Activated T-helper 1 cell treated with anti-CD3 and anti-CD28 coated beads, Interleukin-2, amount 50 U/mL, for 16 hours (primary cell): ENCODE measurements around the gene ASIP.
"Not testable (repeated sequence)": the region's sequence is repeated elsewhere in the genome, so short reads cannot be mapped to it uniquely, and the experiment has no call there.

ENCODE experiments used
- DNase-seq, 2 donors: peaks; one replicate each; pipeline ENCODE4 v3.0.0-alpha.2; 2020; ENCODE audit warnings: low read depth in 1 of 2, low spot score in 1 of 2

The ASIP gene

GRCh38 chr20:34242015-34242414 is 792 bp downstream of the ASIP start:
- not testable (repeated sequence) for DNase-seq

DNA sequence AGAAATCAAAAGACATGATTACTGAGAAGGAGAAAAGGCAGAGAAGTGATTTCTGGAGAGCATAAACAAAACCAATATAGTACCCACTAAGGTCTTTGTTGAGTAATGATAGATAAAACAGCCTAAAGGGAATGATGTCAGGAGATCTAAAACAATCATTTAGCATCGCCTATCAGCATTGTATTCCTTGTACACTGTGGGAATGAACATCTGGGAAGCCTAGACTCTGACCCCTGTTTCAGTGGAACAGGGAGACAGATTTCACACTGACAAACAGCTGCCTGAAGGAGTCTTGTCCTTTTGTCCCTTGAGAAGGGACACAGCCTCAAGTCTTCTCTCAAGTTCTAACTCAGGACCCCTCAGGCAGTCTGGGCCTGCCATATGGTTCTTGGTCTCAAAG is 1.7 kb downstream of the ASIP start:
- no peak for DNase-seq

DNA sequence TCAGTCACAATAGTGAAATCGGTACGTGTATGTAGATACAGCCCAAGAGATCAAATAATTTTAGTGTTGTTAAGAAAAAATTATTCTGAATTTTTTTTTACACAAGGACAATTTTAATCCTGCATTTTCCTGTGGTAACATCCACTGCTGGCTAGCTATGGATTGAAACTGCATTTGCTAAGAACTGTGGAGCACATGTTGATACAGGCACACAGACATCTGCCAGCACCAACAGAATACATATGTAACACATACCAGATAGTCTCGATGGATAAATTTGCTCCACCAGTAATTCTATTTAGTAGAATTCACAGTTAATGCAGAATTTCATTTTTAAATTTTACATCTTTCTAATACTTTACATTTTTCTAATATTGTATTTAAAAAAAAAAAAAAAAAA is 2.2 kb downstream of the ASIP start:
- no peak for DNase-seq

DNA sequence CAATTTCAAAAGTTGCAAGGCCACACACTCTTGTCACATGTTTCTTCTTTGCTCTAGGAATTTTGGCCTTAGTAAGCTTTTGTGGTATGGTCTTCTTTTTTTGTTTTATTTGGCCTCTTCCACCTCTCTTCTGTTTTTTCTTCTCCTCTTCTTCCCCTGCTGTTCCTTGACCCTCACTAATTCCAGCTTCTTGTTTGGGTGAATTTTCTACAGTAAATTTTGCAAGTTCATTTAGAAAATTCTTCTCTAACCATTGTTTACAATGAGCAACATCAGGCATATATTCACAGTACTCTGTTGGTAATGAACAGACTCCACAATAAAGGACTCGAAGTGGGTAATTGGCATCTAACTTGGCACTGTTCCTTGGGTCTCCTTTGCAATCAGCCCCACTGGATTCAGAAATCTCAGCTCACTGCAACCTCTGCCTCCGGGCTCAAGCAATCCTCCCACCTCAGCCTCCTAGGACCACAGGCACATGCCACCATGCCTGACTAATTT is 5.0 kb downstream of the ASIP start:
- no peak for DNase-seq

GRCh38 chr20:34249291-34249690 is 8.1 kb downstream of the ASIP start:
- no peak for DNase-seq

DNA sequence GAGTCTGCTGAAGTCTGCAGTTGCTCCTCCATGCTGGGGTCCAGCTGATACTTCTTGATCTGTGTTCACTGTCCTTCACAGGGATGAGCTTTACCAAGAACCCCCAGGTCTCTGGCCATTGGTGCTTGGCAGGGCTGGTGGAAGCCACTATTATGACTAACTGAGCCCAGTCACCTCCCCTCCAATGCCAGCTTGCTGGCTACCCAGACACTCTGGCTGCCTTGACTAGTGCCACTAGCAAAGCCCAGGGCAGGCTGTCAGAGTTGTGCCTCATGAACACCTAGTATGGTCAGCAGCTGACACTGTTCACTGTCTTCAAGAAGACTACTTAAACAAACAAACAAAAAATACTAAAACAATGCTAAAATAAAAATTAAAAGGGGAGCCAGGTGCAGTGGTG is 8.8 kb downstream of the ASIP start:
- no peak for DNase-seq

- DNase-seq: no peak
Measured at GRCh38 chr20:34251619-34252018, 10.4 kb downstream of the ASIP start.

DNA sequence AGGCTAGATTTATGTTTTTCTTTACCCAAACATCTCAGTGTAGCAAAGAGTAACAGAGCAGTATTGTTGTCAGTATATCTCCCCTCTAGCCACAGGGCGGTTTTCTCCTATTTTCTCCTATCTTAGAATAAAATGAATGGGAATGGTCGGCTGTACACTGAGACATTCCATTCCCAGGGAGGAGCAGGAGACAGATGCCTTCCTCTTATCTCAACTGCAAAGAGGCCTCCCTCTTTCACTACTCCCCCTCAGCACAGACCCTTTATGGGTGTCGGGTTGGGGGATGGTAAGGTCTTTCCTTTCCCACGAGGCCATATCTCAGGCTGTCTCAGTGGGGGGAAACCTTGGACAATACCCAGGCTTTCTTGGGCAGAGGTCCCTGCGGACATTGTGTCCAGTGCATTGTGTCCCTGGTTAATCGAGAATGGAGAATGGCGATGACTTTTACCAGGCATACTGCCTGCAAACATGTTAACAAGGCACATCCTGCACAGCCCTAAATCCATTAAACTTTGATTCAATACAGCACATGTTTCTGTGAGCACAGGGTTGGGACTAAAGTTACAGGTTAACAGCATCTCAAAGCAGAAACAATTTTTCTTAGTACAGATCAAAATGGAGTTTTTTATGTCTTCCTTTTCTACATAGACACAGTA is 11.3 kb downstream of the ASIP start:
- DNase-seq: not testable (repeated sequence)

- DNase-seq: no peak
Measured at GRCh38 chr20:34254979-34255378, 13.8 kb downstream of the ASIP start.

- no peak for DNase-seq
Measured at GRCh38 chr20:34256629-34257124, 15.5 kb downstream of the ASIP start.

DNA sequence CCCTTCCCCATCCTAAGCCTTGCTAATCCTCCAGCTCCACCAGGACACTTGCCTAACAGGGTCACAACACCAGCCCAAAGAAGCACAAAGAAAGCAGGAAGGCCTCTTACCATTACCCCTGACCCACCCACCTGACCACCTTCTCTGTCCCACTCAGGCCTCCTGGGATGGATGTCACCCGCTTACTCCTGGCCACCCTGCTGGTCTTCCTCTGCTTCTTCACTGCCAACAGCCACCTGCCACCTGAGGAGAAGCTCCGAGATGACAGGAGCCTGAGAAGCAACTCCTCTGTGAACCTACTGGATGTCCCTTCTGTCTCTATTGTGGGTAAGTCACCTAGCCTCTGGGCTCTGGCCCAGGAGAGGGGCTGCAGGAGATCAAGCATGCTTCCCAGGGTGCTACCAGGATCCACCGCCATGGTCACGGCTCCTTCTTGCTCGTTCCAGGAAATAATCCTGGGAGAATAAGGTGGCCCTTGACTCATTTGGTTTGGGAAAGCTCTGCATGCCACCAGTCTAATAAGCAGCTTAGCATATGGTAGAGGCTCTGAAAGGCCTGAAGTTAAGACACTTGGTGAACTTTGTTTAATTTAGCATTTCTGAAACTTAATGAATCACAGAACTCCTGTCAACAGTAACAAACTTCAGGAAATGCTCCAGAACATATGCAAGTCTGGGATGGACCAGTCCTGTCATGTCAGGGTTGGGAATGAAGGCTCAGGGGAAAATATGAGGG is 19.2 kb downstream of the ASIP start:
- DNase-seq: no peak

GRCh38 chr20:34262488-34263288 is 21.5 kb downstream of the ASIP start:
- no peak for DNase-seq

- DNase-seq: not testable (repeated sequence)
Measured at GRCh38 chr20:34263468-34263867, 22.2 kb downstream of the ASIP start.

DNA sequence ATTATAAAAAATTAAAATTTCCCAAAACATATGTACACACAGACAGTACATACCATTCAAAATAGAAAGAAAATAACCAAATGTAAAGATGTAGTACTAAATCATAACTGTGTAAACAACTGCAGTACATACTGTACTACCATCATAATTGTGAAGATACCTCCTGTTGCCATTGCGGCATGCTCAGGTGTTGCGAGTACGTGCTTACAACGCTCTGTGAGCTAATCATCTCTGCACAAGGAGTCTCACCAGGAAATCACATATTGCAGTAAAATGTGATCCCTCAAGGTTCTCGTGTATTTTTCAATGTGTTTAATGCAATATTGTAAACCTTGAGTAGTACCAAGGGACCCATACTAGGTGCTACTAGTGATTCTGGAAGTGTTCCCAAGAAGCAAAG is 22.9 kb downstream of the ASIP start:
- no peak for DNase-seq

- DNase-seq: no peak
Measured at GRCh38 chr20:34268145-34268544, 26.9 kb downstream of the ASIP start.

GRCh38 chr20:34268851-34269636 is 27.8 kb downstream of the ASIP start:
- DNase-seq: no peak

DNA sequence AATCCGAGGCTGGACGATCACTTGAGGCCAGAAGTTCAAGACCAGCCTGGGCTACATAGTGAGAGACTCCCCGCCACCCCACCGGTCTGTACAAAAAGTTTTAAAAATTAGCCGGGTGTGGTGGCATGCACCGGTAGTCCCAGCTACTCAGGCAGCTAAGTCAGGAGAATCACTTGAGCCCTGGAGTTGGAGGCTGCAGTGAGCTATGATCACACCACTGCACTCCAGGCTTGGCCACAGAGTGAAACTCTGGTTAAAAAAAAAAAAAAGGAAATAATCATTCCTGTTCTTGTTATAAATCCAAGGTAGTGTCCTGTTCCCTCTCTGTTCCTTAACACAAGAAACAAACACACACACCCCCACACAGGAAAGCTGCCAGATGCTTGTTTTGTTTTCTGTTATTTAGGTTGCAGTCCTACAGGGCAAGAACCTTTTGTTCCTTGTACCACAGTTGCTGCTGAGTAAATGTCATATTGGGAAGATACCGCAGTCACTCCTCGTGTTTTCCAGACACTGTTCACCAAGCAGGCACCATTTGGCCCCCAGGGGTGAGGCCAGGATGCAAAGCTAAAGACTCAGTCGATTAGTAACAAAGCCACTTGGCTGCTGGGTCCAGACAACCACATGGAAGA is 28.9 kb downstream of the ASIP start:
- DNase-seq: no peak

GRCh38 chr20:34271956-34272355 is 30.7 kb downstream of the ASIP start:
- no peak for DNase-seq

GRCh38 chr20:34274694-34275093 is 33.5 kb downstream of the ASIP start:
- DNase-seq: no peak

- no peak for DNase-seq
Measured at GRCh38 chr20:34281177-34281576, 40.0 kb downstream of the ASIP start.
